GM23248 (cell line): Measurements from ENCODE around the gene TARS3. TPM values are rescaled to one million over a fixed set of nuclear protein-coding genes. Genes with fewer than 3 reads are reported as not detected.

ENCODE experiments used
- DNase-seq: peaks from one replicate; pipeline ENCODE4 v3.0.0-alpha.2; 2015
- H2AFZ ChIP-seq: fragments of 200-600 bp; sonication (generic); 2 replicates; pipeline ENCODE4 v1.6.1; 2016; ENCODE audit warnings: antibody characterized with exemption
- H3F3A ChIP-seq: fragments of 200-600 bp; sonication (generic); 2 replicates; pipeline ENCODE4 v1.6.1; 2016; ENCODE audit warnings: mild to moderate bottlenecking, antibody characterized with exemption, mixed run types; ENCODE audit not compliant: insufficient read depth
- H3K27ac ChIP-seq: fragments of 200-600 bp; sonication (generic); 2 replicates; pipeline ENCODE4 v1.5.1; 2016; ENCODE audit warnings: mild to moderate bottlenecking
- H3K27me3 ChIP-seq: fragments of 200-600 bp; sonication (generic); replicated peaks from 2 replicates; pipeline ENCODE4 v1.6.1; 2016; ENCODE audit warnings: mild to moderate bottlenecking; ENCODE audit not compliant: insufficient read depth
- H3K36me3 ChIP-seq: fragments of 200-600 bp; sonication (generic); 2 replicates; pipeline ENCODE4 v1.6.1; 2016; ENCODE audit warnings: low read depth, mild to moderate bottlenecking
- H3K4me1 ChIP-seq: fragments of 200-600 bp; sonication (generic); 2 replicates; pipeline ENCODE4 v1.6.1; 2016; ENCODE audit warnings: mild to moderate bottlenecking; ENCODE audit not compliant: insufficient read depth
- H3K4me2 ChIP-seq: fragments of 200-600 bp; sonication (generic); one replicate; pipeline ENCODE4 v1.6.1; 2016; ENCODE audit warnings: mild to moderate bottlenecking; ENCODE audit not compliant: unreplicated experiment
- H3K4me3 ChIP-seq: fragments of 200-600 bp; sonication (generic); 2 replicates; pipeline ENCODE4 v1.5.1; 2016; ENCODE audit warnings: mild to moderate bottlenecking
- H3K79me2 ChIP-seq: fragments of 200-600 bp; sonication (generic); 2 replicates; pipeline ENCODE4 v1.6.1; 2016; ENCODE audit warnings: mild to moderate bottlenecking; ENCODE audit not compliant: insufficient read depth
- H3K9ac ChIP-seq: fragments of 200-600 bp; sonication (generic); 2 replicates; pipeline ENCODE4 v1.6.1; 2016; ENCODE audit warnings: mild to moderate bottlenecking
- H3K9me2 ChIP-seq: fragments of 200-600 bp; sonication (generic); 2 replicates; pipeline ENCODE4 v1.6.1; 2016; ENCODE audit warnings: mixed run types, mild to moderate bottlenecking, moderate library complexity; ENCODE audit not compliant: insufficient read depth
- H3K9me3 ChIP-seq: fragments of 200-600 bp; sonication (generic); one replicate; pipeline ENCODE4 v1.6.1; 2017; ENCODE audit warnings: low read depth
- H4K20me1 ChIP-seq: fragments of 200-600 bp; sonication (generic); 2 replicates; pipeline ENCODE4 v1.6.0; 2016; ENCODE audit not compliant: insufficient read depth
- EZH2 ChIP-seq: fragments of 200-600 bp; sonication (generic); IDR thresholded peaks from 2 replicates; pipeline ENCODE4 v1.6.1; 2018; ENCODE audit warnings: antibody characterized with exemption, mild to moderate bottlenecking; ENCODE audit not compliant: insufficient read depth, poor library complexity, severe bottlenecking
- EZH2phosphoT487 ChIP-seq: fragments of 200-600 bp; sonication (generic); IDR thresholded peaks from 2 replicates; pipeline ENCODE4 v1.6.1; 2018; ENCODE audit warnings: antibody characterized with exemption, moderate library complexity, mild to moderate bottlenecking, low read depth; ENCODE audit not compliant: insufficient read depth
- WGBS, 2 experiments: methylation state at CpG; one replicate each; pipeline ENCODE4 v1.1.6; 2015 to 2017; ENCODE audit warnings: low lambda C conversion rate in 2 of 2, low coverage in 1 of 2; ENCODE audit errors: missing lambda C conversion rate in 2 of 2; 5-methylcytosine and 5-hydroxymethylcytosine counted together
- in situ Hi-C: fragments of 300-500 bp; cut with MboI; formaldehyde crosslinking; loops from 2 replicates; pipeline ENCODE4 v1.15.0; 2020
- polyA plus RNA-seq: library from polyadenylated mRNA; unstranded; fragments of >200 nt; fragmentation: Nextera tagmentation; extraction: Ambion mirVana; gene quantifications from 2 replicates; pipeline ENCODE4 v1.2.1, GENCODE V29; 2016
- small RNA-seq: library from RNA; depleted of rRNA; stranded (forward); fragments of <200 nt; gene quantifications from one replicate; pipeline ENCODE3, GENCODE V24; 2014; ENCODE audit warnings: low read depth, low replicate concordance
- total RNA-seq: library from RNA; depleted of rRNA; stranded (reverse); fragments of >200 nt; shearing (Covaris generic); gene quantifications from 2 replicates; pipeline ENCODE4 v1.2.3, GENCODE V29; 2014; rRNA removed

TARS3 gene
- total and polyA plus RNA-seq, 2 experiments from 2014 or later = 7.9 to 8.1 TPM

DNA sequence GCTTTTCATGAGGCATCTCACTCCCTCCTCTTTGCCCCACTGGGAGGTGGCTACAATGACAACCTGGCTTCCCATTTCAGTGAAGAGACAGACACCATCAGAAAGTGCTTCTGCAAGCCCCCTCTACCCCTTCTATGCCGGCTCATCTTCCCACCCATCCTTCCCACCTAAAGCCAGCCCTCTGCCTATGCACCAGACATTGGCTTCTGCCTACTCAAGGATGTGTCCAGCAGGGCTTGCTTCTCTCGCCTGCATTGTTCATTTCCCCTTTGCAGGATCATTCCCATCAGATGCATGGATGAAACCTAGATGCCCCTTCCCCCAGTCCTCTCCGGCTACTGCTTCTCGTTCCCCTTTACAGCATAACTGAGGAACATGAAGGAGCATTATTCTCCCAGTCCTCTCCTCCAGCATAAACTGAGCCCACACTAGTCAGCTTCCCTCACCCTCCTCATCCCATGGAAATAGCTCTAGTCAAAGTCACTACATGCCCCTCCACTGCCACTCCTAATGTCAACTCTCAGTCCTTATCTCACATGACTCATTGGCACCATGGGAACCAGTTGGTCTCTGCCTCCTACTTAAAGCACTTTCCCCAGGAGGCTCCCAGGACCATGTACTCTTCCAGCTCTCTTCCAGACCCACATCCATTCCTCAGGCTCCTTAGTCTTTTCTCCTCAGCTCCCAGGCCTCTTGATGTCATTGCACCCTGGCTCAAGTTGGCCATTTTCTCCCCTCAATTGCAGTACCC is 120.0 kb downstream of the TARS3 start:
- no peak overlapping the region for H3K27ac ChIP-seq
- TF ChIP-seq EZH2phosphoT487 (no peak), EZH2 (no peak)
- no peaks in the 10 kb centered on the region for H3F3A ChIP-seq
- no peaks in the 10 kb centered on the region for H4K20me1 ChIP-seq
- no peaks in the 10 kb centered on the region for H3K9me3 ChIP-seq
- WGBS, 2 experiments = 58 to 62% methylated on average over 4 of the region's 4 CpGs
- H3K79me2 ChIP-seq = no peaks in the 10 kb centered on the region
- H3K4me1 ChIP-seq = no peaks in the 10 kb centered on the region
- H3K9me2 ChIP-seq = no peaks in the 10 kb centered on the region
- in situ Hi-C loops = no loop called here
- DNase-seq = no peak
- no peak overlapping the region for H3K9ac ChIP-seq
- H2AFZ ChIP-seq = no peak overlapping the region
- H3K4me2 ChIP-seq = no peak overlapping the region
- H3K27me3 ChIP-seq = no peaks in the 10 kb centered on the region; the same call in 1 of the 2 replicates
- H3K4me3 ChIP-seq = no peak overlapping the region
- H3K36me3 ChIP-seq = no peaks in the 10 kb centered on the region

Small RNA genes within 50 kb of the gene (small RNA-seq; reads per million reads assigned to genes)
- gene RN7SL209P (not detected), gene RNU6-807P (not detected)

Other genes with a start within 250 kb of the TARS3 start
- not detected in 2 replicates for gene PCSK6, start 234.8 kb downstream of the TARS3 start, total RNA-seq
- 0.19 and 0.38 TPM in 2 replicates for gene PCSK6, start 234.8 kb downstream of the TARS3 start, polyA plus RNA-seq
- 49.0 and 68.7 TPM in 2 replicates for gene TM2D3, start 72.1 kb downstream of the TARS3 start, total RNA-seq
- 58.3 and 58.7 TPM in 2 replicates for gene TM2D3, start 72.1 kb downstream of the TARS3 start, polyA plus RNA-seq
- not detected in 2 replicates for gene OR4F6, start 79.0 kb upstream of the TARS3 start, total RNA-seq
- gene OR4F6, start 79.0 kb upstream of the TARS3 start, polyA plus RNA-seq = not detected in 2 replicates
- 0.13 TPM in 1 of 2 replicates, not detected in the other for gene OR4F15, start 87.7 kb upstream of the TARS3 start, total RNA-seq
- not detected in 2 replicates for gene OR4F15, start 87.7 kb upstream of the TARS3 start, polyA plus RNA-seq